Measurements from ENCODE around the gene AVPR1B. TPM values are rescaled to one million over a fixed set of nuclear protein-coding genes. Genes with fewer than 3 reads are reported as not detected.
"Not testable (repeated sequence)": the region's sequence is repeated elsewhere in the genome, so short reads cannot be mapped to it uniquely, and the experiment has no call there.

The AVPR1B gene
- polyA plus RNA-seq, 12 donors = 0.19 to 0.59 (median 0.34) TPM; not detected in 2

GRCh38 chr1:206082831-206083695 is 34.1 kb downstream of the AVPR1B start:
- DNase-seq = no peak

GRCh38 chr1:206081856-206082255 is 35.3 kb downstream of the AVPR1B start:
- no peak for DNase-seq

GRCh38 chr1:206080026-206080820 is 37.0 kb downstream of the AVPR1B start:
- DNase-seq = no peak

- no peak for DNase-seq
These were observed 38.1 kb downstream of the AVPR1B start for GRCh38 chr1:206079135-206079534.

GRCh38 chr1:206075786-206076755 is 41.1 kb downstream of the AVPR1B start:
- peak; percentile 26 for DNase-seq

GRCh38 chr1:206074839-206075238 is 42.3 kb downstream of the AVPR1B start:
- DNase-seq = no peak

GRCh38 chr1:206070627-206071304 is 46.4 kb downstream of the AVPR1B start:
- DNase-seq = no peak

GRCh38 chr1:206068314-206068713 is 48.9 kb downstream of the AVPR1B start:
- DNase-seq = no peak

- no peak for DNase-seq
These were observed 49.5 kb downstream of the AVPR1B start for GRCh38 chr1:206067486-206068227.

- DNase-seq = no peak
These were observed 50.6 kb downstream of the AVPR1B start for GRCh38 chr1:206066479-206067171.

- no peak for DNase-seq
These were observed 51.5 kb downstream of the AVPR1B start for GRCh38 chr1:206065547-206066145.

- not testable (repeated sequence) for DNase-seq
These were observed 52.7 kb downstream of the AVPR1B start for GRCh38 chr1:206064501-206064900.

- DNase-seq = not testable (repeated sequence)
These were observed 53.2 kb downstream of the AVPR1B start for GRCh38 chr1:206064001-206064400.

- DNase-seq = no peak
These were observed 54.7 kb downstream of the AVPR1B start for GRCh38 chr1:206062464-206062863.

GRCh38 chr1:206060844-206061243 is 56.3 kb downstream of the AVPR1B start:
- DNase-seq = no peak

All from muscle of arm (tissue), 12 donors.